HepG2 (cell line): ENCODE results near the gene C22orf15. TPM values are rescaled to one million over a fixed set of nuclear protein-coding genes. Genes with fewer than 3 reads are reported as not detected.

Source experiments
- ATAC-seq: fragments of 200-7000 bp; cut with Tn5 transposase; 3 replicates; pipeline ENCODE4 v1.9.1; 2020; ENCODE audit warnings: mild to moderate bottlenecking, moderate library complexity
- BruUV-seq: library from RNA; stranded (reverse); fragments of 400-500 nt; replicated peaks from 2 replicates; lab custom pipeline; 2021; lab: Mats Ljungman, UMichigan
- CTCF ChIA-PET: fragments of 300-600 bp; formaldehyde crosslinking; extraction: SDS; loops from one replicate; lab custom pipeline; 2021; ENCODE audit warnings: low total read pairs, inconsistent platforms, low intra/inter-chr PET ratio; lab: Yijun Ruan, JAX
- POLR2A ChIA-PET: fragments of 350-600 bp; sonication (Branson Sonifier 250); formaldehyde crosslinking; loops from one replicate; lab custom pipeline; 2020; ENCODE audit warnings: antibody characterized with exemption, inconsistent platforms; lab: Yijun Ruan, JAX
- DNase-seq: peaks from one replicate; pipeline ENCODE4 v3.0.0-alpha.2; 2015; ENCODE audit warnings: low spot score
- FAIRE-seq: peaks from 3 replicates; lab custom pipeline; 2011; peaks lifted over from hg19 to GRCh38; lab: Jason Lieb, UNC
- H2AFZ ChIP-seq: one replicate; pipeline ENCODE4 v1.6.1; 2011; ENCODE audit warnings: low read length, inconsistent platforms
- H3K27ac ChIP-seq: fragments of 300-600 bp; 3 replicates; pipeline ENCODE4 v1.8.0; 2011; ENCODE audit warnings: mixed run types, mild to moderate bottlenecking, mixed read lengths, low read length, inconsistent platforms; ENCODE audit not compliant: insufficient read depth; ENCODE audit errors: extremely low read length
- H3K27me3 ChIP-seq, 2 experiments: fragments of 200-600 bp in 1 of 2; 2 replicates in 1 of 2; 3 replicates in 1 of 2; pipeline versions ENCODE4 v1.6.0 to v1.8.0; 2011; ENCODE audit warnings: low read length in 2 of 2, mild to moderate bottlenecking in 2 of 2, moderate library complexity in 2 of 2, inconsistent platforms in 1 of 2; ENCODE audit not compliant: insufficient read depth in 2 of 2, control insufficient read depth in 1 of 2
- H3K36me3 ChIP-seq, 2 experiments: fragments of 200-600 bp in 1 of 2; replicated peaks in 1 of 2; 2 replicates in 1 of 2; 3 replicates in 1 of 2; pipeline versions ENCODE4 v1.5.1 to v1.8.0; 2011; ENCODE audit warnings: low read length in 2 of 2, inconsistent platforms in 1 of 2; ENCODE audit not compliant: insufficient read depth in 2 of 2, control insufficient read depth in 1 of 2
- H3K4me1 ChIP-seq: 2 replicates; pipeline ENCODE4 v1.5.1; 2012; ENCODE audit warnings: low read length, inconsistent platforms; ENCODE audit not compliant: insufficient read depth
- H3K4me2 ChIP-seq: 2 replicates; pipeline ENCODE4 v1.6.0; 2011; ENCODE audit warnings: low read depth, low read length, inconsistent platforms
- H3K4me3 ChIP-seq, 3 experiments: fragments of 200-600 bp in 1 of 3; sonication (generic), shearing (Covaris generic) in 1 of 3; replicated peaks in 1 of 3; 2 replicates each; pipeline ENCODE4 v1.5.1; 2011 to 2016; ENCODE audit warnings: low read length in 3 of 3, inconsistent platforms in 2 of 3, low read depth in 2 of 3, mild to moderate bottlenecking in 2 of 3, control low read depth in 1 of 3, mixed read lengths in 1 of 3; ENCODE audit not compliant: insufficient read depth in 1 of 3
- H3K79me2 ChIP-seq: one replicate; pipeline ENCODE4 v1.6.1; 2011; ENCODE audit warnings: low read length, inconsistent platforms; ENCODE audit not compliant: insufficient read depth
- H3K9ac ChIP-seq: 2 replicates; pipeline ENCODE4 v1.6.0; 2011; ENCODE audit warnings: mild to moderate bottlenecking, low read depth, low read length, inconsistent platforms; ENCODE audit not compliant: insufficient read depth
- H3K9me3 ChIP-seq: 2 replicates; pipeline ENCODE4 v1.5.1; 2012; ENCODE audit warnings: mild to moderate bottlenecking, low read length
- H4K20me1 ChIP-seq: 2 replicates; pipeline ENCODE4 v1.6.0; 2011; ENCODE audit warnings: inconsistent platforms, mild to moderate bottlenecking, low read length, moderate library complexity; ENCODE audit not compliant: insufficient read depth
- ADNP ChIP-seq: sonication (generic); formaldehyde crosslinking; IDR thresholded peaks from 2 replicates; pipeline ENCODE4 v1.4.0; 2020; ENCODE audit warnings: missing genetic modification reagents
- CAMTA2 ChIP-seq: sonication (generic); formaldehyde crosslinking; IDR thresholded peaks from 2 replicates; pipeline ENCODE4 v1.4.0; 2020; ENCODE audit warnings: mild to moderate bottlenecking, missing genetic modification reagents, borderline replicate concordance
- ESRRA ChIP-seq: sonication (generic); formaldehyde crosslinking; IDR thresholded peaks from 2 replicates; pipeline ENCODE4 v1.5.1; 2020; ENCODE audit warnings: mild to moderate bottlenecking, low read depth, missing genetic modification reagents
- IKZF4 ChIP-seq: sonication (generic); formaldehyde crosslinking; IDR thresholded peaks from 2 replicates; pipeline ENCODE4 v1.5.1; 2020; ENCODE audit warnings: borderline replicate concordance, mild to moderate bottlenecking, low read depth, missing genetic modification reagents; ENCODE audit errors: not compliant biosample characterization
- NFYC ChIP-seq: IDR thresholded peaks from 2 replicates; pipeline ENCODE4 v1.6.1; 2016; ENCODE audit warnings: missing genetic modification reagents, missing compliant biosample characterization
- PRPF4 ChIP-seq: fragments of 200-400 bp; formaldehyde crosslinking; IDR thresholded peaks from 2 replicates; pipeline ENCODE4 v1.6.1; 2016; ENCODE audit warnings: low read length, low read depth; ENCODE audit not compliant: poor library complexity, severe bottlenecking
- SETDB1 ChIP-seq: sonication (generic); formaldehyde crosslinking; IDR thresholded peaks from 2 replicates; pipeline ENCODE4 v1.5.1; 2020; ENCODE audit warnings: missing genetic modification reagents, mild to moderate bottlenecking, borderline replicate concordance
- ZBTB21 ChIP-seq: sonication (generic); formaldehyde crosslinking; IDR thresholded peaks from 2 replicates; pipeline ENCODE4 v1.4.0; 2020; ENCODE audit warnings: missing genetic modification reagents
- ZKSCAN8 ChIP-seq: IDR thresholded peaks from 2 replicates; pipeline ENCODE4 v1.6.1; 2016; ENCODE audit warnings: borderline replicate concordance, missing genetic modification reagents, missing compliant biosample characterization
- ZMYM3 ChIP-seq: sonication (generic); formaldehyde crosslinking; IDR thresholded peaks from 2 replicates; pipeline ENCODE4 v1.5.1; 2020; ENCODE audit warnings: mild to moderate bottlenecking, missing genetic modification reagents
- ZNF260 ChIP-seq: sonication (generic); formaldehyde crosslinking; IDR thresholded peaks from 2 replicates; pipeline ENCODE4 v1.4.0; 2020; ENCODE audit warnings: missing genetic modification reagents, low read depth, mild to moderate bottlenecking, borderline replicate concordance
- ZNF367 ChIP-seq: sonication (generic); formaldehyde crosslinking; IDR thresholded peaks from 2 replicates; pipeline ENCODE4 v1.4.0; 2020; ENCODE audit warnings: missing genetic modification reagents, borderline replicate concordance
- ZNF83 ChIP-seq: sonication (generic); formaldehyde crosslinking; IDR thresholded peaks from 2 replicates; pipeline ENCODE4 v1.4.0; 2020; ENCODE audit warnings: missing genetic modification reagents, mild to moderate bottlenecking, borderline replicate concordance
- WGBS: methylation state at CpG from one replicate; pipeline ENCODE4 v1.1.6; 2017; ENCODE audit warnings: low lambda C conversion rate; 5-methylcytosine and 5-hydroxymethylcytosine counted together
- in situ Hi-C: cut with HindIII; loops from 2 replicates; pipeline ENCODE4 v1.10.0; 2017; ENCODE audit warnings: low pct_unique_long_range_greater_than_20kb; ENCODE audit not compliant: extremely low pct_ligation_motif_present
- intact Hi-C: fragments of 100-400 bp; cut with micrococcal nuclease; formaldehyde crosslinking; loops from one replicate; pipeline ENCODE4 v1.10.0; 2022; ENCODE audit not compliant: unreplicated experiment
- polyA plus RNA-seq, 8 experiments: library from polyadenylated mRNA; depleted of rRNA in 3 of 8; stranded (reverse) in 7 of 8; unstranded in 1 of 8; fragments of >200 nt; fragmentation: Illumina TruSeq in 4 of 8; extraction: Trizol in 4 of 8; gene quantifications; 2 replicates each; pipeline versions ENCODE4 v1.2.1 to v1.2.3, GENCODE V29; 2011 to 2016; ENCODE audit warnings: low read depth in 4 of 8, missing spikeins in 1 of 8, mixed read lengths in 1 of 8; ENCODE audit not compliant: insufficient read depth in 1 of 8
- total RNA-seq, 5 experiments: library from RNA; depleted of rRNA; stranded (reverse); fragments of >200 nt; fragmentation: Illumina TruSeq; extraction: Trizol; gene quantifications; 2 replicates each; pipeline ENCODE4 v1.2.3, GENCODE V29; 2016; ENCODE audit warnings: low read depth in 1 of 5
- TF ChIP-seq, protein P1 (sequence below): sonication (generic); formaldehyde crosslinking; conservative IDR thresholded peaks from 2 replicates; pipeline ENCODE4 v1.5.0; 2020; ENCODE audit warnings: missing genetic modification reagents
- TF ChIP-seq, protein P2 (sequence below): sonication (generic); formaldehyde crosslinking; IDR thresholded peaks from 2 replicates; pipeline ENCODE4 v1.9.0; 2021; ENCODE audit warnings: mild to moderate bottlenecking, missing genetic modification reagents

C22orf15 gene
- total and polyA plus RNA-seq, 2 of the 13 experiments (the other 11 are each of a cell fraction or from before 2014, with no cell fraction given) = not detected

DNA sequence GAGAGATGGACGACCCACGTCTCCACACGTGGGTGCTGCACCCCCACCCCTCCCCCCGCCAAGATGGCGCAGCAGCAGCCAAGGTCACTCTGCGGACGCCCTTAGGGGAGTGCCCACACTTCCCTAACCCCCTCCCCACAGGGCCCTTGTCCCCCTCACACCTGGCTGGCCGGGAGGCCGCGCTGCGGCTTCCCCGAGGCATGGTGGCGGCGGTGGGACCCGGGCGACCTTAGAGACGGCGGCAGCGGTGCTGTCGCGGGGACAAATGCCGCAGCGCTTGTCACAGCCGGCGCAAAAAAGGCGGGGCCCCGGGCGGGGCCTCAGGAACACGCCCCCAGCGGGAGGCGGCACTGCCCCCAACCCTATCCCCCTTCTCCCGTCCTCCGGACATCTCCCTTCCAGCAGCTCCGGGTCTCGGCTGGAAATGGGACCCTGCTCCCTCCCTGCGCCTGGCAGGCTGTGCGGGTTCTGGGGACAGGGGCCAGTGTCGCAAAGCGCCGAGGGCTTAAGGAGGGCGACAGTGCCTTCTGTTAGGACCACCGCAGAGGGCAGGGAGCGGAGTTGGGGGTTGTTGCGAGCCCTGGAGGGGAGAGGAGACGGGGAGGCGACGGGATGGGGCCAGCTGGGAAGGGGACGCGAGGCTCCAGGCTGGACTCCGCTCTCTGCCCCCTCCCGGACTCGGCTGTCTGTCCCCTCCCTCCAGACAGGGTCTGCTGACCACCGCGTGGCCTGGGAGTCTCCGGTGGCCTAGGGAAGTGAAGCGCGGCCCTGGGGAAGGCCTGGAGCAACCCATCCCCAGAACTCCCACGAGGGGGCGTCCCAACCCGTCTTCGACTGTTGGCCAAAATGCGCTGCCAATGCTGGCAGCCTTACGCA lies 5.1 kb downstream of the C22orf15 start, which contains the start of gene CHCHD10:
Gene CHCHD10 (minus strand): TSS at position 300 of the 876 bp plus-strand sequence. CDS start 98 bp downstream, at position 202.
- Histone ChIP-seq H3K36me3 (peaks cover 0 to 1% of the 10 kb centered on the region in 2 experiments; a peak in 2 of 5 replicates), H3K79me2 (peaks cover 7% of the 10 kb centered on the region), H2AFZ (no peak within 1 kb of the TSS), H3K4me1 (peaks cover 72% of the 10 kb centered on the region), H3K9me3 (no peaks in the 10 kb centered on the region), H3K27ac (peak within 1 kb of the TSS; percentile 88), H3K4me3 (peak within 1 kb of the TSS; percentile 64 to 98 (median 81)), H3K9ac (peak within 1 kb of the TSS; percentile 79), H4K20me1 (no peaks in the 10 kb centered on the region), H3K27me3 (no peaks in the 10 kb centered on the region), H3K4me2 (peak within 1 kb of the TSS; percentile 99)
- ATAC-seq (peak; percentile 81), FAIRE-seq (peak; percentile 73), DNase-seq (peak; percentile 75)
- intact Hi-C loops (loop anchor here (1.0 to 5.0 kb wide), 2 partner anchors 21 to 79 kb away; no protein-coding TSS in a partner anchor), in situ Hi-C loops (no loop called here)
- CTCF ChIA-PET = interaction anchor here (1.7 to 2.6 kb wide), 3 partner anchors 22 to 89 kb away, joined by 6 to 34 read pairs (median 18); partner anchors contain the start of gene SLC2A11
- POLR2A ChIA-PET = interaction anchor here (0.6 to 6.9 kb wide), 15 partner anchors 9 to 139 kb away, joined by 3 to 89 read pairs (median 6); partner anchors contain the start of genes MIF, SLC2A11, SMARCB1 and VPREB3
- BruUV-seq = TSS peak; percentile 62
- WGBS = 2% methylated on average over 23 of the region's 63 CpGs
- TF ChIP-seq ZMYM3 (CRISPR knock-in tag) (peak; percentile 54; the same call in 1 of the 2 replicates), ESRRA (CRISPR knock-in tag) (peak; percentile 29), ZNF260 (CRISPR knock-in tag) (no peak), ADNP (CRISPR knock-in tag) (no peak), NFYC (CRISPR knock-in tag) (no peak), PRPF4 (no peak), ZNF367 (no peak; the same call in 1 of the 2 replicates), ZKSCAN8 (CRISPR knock-in tag) (no peak), CAMTA2 (CRISPR knock-in tag) (no peak; the same call in 1 of the 2 replicates), ZNF83 (CRISPR knock-in tag) (no peak), ZBTB21 (no peak), IKZF4 (CRISPR knock-in tag) (no peak), SETDB1 (CRISPR knock-in tag) (no peak)
- TF ChIP-seq, protein P1, sequence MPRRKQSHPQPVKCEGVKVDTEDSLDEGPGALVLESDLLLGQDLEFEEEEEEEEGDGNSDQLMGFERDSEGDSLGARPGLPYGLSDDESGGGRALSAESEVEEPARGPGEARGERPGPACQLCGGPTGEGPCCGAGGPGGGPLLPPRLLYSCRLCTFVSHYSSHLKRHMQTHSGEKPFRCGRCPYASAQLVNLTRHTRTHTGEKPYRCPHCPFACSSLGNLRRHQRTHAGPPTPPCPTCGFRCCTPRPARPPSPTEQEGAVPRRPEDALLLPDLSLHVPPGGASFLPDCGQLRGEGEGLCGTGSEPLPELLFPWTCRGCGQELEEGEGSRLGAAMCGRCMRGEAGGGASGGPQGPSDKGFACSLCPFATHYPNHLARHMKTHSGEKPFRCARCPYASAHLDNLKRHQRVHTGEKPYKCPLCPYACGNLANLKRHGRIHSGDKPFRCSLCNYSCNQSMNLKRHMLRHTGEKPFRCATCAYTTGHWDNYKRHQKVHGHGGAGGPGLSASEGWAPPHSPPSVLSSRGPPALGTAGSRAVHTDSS (CRISPR knock-in tag) = no peak
- TF ChIP-seq, protein P2, sequence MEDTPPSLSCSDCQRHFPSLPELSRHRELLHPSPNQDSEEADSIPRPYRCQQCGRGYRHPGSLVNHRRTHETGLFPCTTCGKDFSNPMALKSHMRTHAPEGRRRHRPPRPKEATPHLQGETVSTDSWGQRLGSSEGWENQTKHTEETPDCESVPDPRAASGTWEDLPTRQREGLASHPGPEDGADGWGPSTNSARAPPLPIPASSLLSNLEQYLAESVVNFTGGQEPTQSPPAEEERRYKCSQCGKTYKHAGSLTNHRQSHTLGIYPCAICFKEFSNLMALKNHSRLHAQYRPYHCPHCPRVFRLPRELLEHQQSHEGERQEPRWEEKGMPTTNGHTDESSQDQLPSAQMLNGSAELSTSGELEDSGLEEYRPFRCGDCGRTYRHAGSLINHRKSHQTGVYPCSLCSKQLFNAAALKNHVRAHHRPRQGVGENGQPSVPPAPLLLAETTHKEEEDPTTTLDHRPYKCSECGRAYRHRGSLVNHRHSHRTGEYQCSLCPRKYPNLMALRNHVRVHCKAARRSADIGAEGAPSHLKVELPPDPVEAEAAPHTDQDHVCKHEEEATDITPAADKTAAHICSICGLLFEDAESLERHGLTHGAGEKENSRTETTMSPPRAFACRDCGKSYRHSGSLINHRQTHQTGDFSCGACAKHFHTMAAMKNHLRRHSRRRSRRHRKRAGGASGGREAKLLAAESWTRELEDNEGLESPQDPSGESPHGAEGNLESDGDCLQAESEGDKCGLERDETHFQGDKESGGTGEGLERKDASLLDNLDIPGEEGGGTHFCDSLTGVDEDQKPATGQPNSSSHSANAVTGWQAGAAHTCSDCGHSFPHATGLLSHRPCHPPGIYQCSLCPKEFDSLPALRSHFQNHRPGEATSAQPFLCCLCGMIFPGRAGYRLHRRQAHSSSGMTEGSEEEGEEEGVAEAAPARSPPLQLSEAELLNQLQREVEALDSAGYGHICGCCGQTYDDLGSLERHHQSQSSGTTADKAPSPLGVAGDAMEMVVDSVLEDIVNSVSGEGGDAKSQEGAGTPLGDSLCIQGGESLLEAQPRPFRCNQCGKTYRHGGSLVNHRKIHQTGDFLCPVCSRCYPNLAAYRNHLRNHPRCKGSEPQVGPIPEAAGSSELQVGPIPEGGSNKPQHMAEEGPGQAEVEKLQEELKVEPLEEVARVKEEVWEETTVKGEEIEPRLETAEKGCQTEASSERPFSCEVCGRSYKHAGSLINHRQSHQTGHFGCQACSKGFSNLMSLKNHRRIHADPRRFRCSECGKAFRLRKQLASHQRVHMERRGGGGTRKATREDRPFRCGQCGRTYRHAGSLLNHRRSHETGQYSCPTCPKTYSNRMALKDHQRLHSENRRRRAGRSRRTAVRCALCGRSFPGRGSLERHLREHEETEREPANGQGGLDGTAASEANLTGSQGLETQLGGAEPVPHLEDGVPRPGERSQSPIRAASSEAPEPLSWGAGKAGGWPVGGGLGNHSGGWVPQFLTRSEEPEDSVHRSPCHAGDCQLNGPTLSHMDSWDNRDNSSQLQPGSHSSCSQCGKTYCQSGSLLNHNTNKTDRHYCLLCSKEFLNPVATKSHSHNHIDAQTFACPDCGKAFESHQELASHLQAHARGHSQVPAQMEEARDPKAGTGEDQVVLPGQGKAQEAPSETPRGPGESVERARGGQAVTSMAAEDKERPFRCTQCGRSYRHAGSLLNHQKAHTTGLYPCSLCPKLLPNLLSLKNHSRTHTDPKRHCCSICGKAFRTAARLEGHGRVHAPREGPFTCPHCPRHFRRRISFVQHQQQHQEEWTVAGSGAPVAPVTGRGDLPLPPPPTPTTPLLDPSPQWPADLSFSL (CRISPR knock-in tag) = no peak
